GM21447 (cell line): ENCODE results near the gene PNKD.
A peak's percentile ranks its signal among the peaks of the same experiment; 100 is the strongest.

Source experiments
- ATAC-seq: cut with Tn5 transposase; IDR thresholded peaks from one replicate; pipeline ENCODE4 v1.9.1; 2021; ENCODE audit not compliant: unreplicated experiment

Gene PNKD

GRCh38 chr2:218340656-218341055 lies 70.3 kb downstream of the PNKD start:
- ATAC-seq, result no peak

- no peak for ATAC-seq
Observed at GRCh38 chr2:218341381-218341780, 71.1 kb downstream of the PNKD start.

GRCh38 chr2:218342837-218343236 lies 72.5 kb downstream of the PNKD start:
- no peak for ATAC-seq

GRCh38 chr2:218343591-218343990 lies 73.3 kb downstream of the PNKD start:
- no peak for ATAC-seq

GRCh38 chr2:218344090-218344754 lies 73.9 kb downstream of the PNKD start:
- no peak for ATAC-seq

GRCh38 chr2:218344755-218345417 lies 74.6 kb downstream of the PNKD start:
- no peak for ATAC-seq

- ATAC-seq, result no peak
Observed at GRCh38 chr2:218345491-218346236, 75.3 kb downstream of the PNKD start.

- no peak for ATAC-seq
Observed at GRCh38 chr2:218347172-218347571, 76.9 kb downstream of the PNKD start.

GRCh38 chr2:218354045-218354444 lies 83.7 kb downstream of the PNKD start:
- no peak for ATAC-seq

- ATAC-seq, result no peak
Observed at GRCh38 chr2:218354850-218355443, 84.6 kb downstream of the PNKD start.

GRCh38 chr2:218357236-218358177 lies 87.2 kb downstream of the PNKD start:
- no peak for ATAC-seq

GRCh38 chr2:218360453-218360852 lies 90.1 kb downstream of the PNKD start:
- no peak for ATAC-seq

GRCh38 chr2:218362606-218363005 lies 92.3 kb downstream of the PNKD start:
- ATAC-seq, result no peak

GRCh38 chr2:218363736-218364135 lies 93.4 kb downstream of the PNKD start:
- no peak for ATAC-seq

GRCh38 chr2:218364196-218364595 lies 93.9 kb downstream of the PNKD start:
- no peak for ATAC-seq

- no peak for ATAC-seq
Observed at GRCh38 chr2:218366621-218367414, 96.5 kb downstream of the PNKD start.

GRCh38 chr2:218367415-218368149 lies 97.3 kb downstream of the PNKD start:
- ATAC-seq, result peak; percentile 92

GRCh38 chr2:218368150-218368528 lies 97.8 kb downstream of the PNKD start:
- ATAC-seq, result no peak

GRCh38 chr2:218368621-218369153 lies 98.4 kb downstream of the PNKD start:
- no peak for ATAC-seq
